Activated CD8-positive, alpha-beta T cell treated with anti-CD3 and anti-CD28 coated beads for 36 hours (primary cell): ENCODE measurements around the gene BMP8B. TPM values are rescaled to one million over a fixed set of nuclear protein-coding genes. Genes with fewer than 3 reads are reported as not detected.
A peak's percentile ranks its signal among the peaks of the same experiment; 100 is the strongest.

ENCODE experiments used
- ATAC-seq: fragments of 200-7000 bp; cut with Tn5 transposase; one replicate; pipeline ENCODE4 v1.10.0; 2021; ENCODE audit warnings: mild to moderate bottlenecking, moderate library complexity
- CTCF ChIA-PET: fragments of 350-600 bp; sonication (Branson Sonifier 250); formaldehyde crosslinking; loops from one replicate; lab custom pipeline; 2021; ENCODE audit warnings: antibody characterized with exemption; lab: Charles Lee
- POLR2A ChIA-PET: fragments of 350-600 bp; sonication (Branson Sonifier 250); formaldehyde crosslinking; loops from one replicate; lab custom pipeline; 2021; ENCODE audit warnings: antibody characterized with exemption; lab: Charles Lee
- DNase-seq: peaks from one replicate; pipeline ENCODE4 v3.0.0-alpha.2; 2020
- H3K27ac Mint-ChIP-seq: one replicate; pipeline ENCODE4 v1.8.0; 2021; ENCODE audit warnings: mild to moderate bottlenecking, mixed read lengths
- H3K27me3 Mint-ChIP-seq: one replicate; pipeline ENCODE4 v1.8.0; 2021; ENCODE audit warnings: mixed read lengths
- H3K36me3 Mint-ChIP-seq: one replicate; pipeline ENCODE4 v1.8.0; 2021; ENCODE audit warnings: low read depth, mixed read lengths
- H3K4me1 Mint-ChIP-seq: one replicate; pipeline ENCODE4 v1.8.0; 2021; ENCODE audit warnings: low read depth, mixed read lengths
- H3K4me3 Mint-ChIP-seq: one replicate; pipeline ENCODE4 v1.8.0; 2021; ENCODE audit warnings: mild to moderate bottlenecking, moderate library complexity, mixed read lengths
- H3K9me3 Mint-ChIP-seq: one replicate; pipeline ENCODE4 v1.8.0; 2021; ENCODE audit warnings: mixed read lengths
- intact Hi-C: fragments of 100-400 bp; cut with micrococcal nuclease; formaldehyde crosslinking; loops from one replicate; pipeline ENCODE4 v1.10.0; 2022
- total RNA-seq, 2 experiments: library from RNA; stranded (reverse); gene quantifications; one replicate each; pipeline ENCODE4 v1.2.3, GENCODE V29; 2021
- TF ChIP-seq, protein P1 (sequence below): fragments of 200-600 bp; IDR thresholded peaks from one replicate; pipeline ENCODE4 v1.8.0; 2022; ENCODE audit warnings: antibody characterized with exemption, mild to moderate bottlenecking

The BMP8B gene
- total RNA-seq, 2 experiments from 2014 or later, result 0.36 to 0.51 TPM

DNA sequence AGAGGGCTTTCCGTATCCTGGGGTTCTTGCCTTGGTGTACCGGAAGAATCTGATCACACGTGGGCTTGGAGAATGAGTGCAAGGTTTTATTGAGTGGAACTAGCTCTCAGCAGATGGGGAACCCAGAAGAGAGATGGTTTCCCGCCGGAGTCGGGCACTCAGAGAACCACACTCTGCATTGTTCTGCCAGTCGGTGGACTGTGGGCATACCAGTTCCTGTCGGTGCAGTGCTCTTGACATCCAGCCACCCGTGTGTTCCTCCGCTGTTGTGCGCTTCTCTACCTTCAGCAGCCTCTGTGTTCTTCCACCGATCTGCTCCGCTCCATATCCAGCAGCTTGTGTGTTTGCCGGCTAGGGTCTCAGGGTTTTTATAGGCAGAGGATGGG is 60.7 kb downstream of the BMP8B start:
- POLR2A ChIA-PET, result no interaction called here
- no peak for DNase-seq
- ATAC-seq, result no peak
- Mint-ChIP-seq H3K4me1 (peaks cover 9% of the 10 kb centered on the region), H3K4me3 (no peak overlapping the region), H3K27me3 (peaks cover 57% of the 10 kb centered on the region), H3K9me3 (no peaks in the 10 kb centered on the region), H3K36me3 (no peaks in the 10 kb centered on the region), H3K27ac (no peak overlapping the region)
- TF ChIP-seq, protein P1, sequence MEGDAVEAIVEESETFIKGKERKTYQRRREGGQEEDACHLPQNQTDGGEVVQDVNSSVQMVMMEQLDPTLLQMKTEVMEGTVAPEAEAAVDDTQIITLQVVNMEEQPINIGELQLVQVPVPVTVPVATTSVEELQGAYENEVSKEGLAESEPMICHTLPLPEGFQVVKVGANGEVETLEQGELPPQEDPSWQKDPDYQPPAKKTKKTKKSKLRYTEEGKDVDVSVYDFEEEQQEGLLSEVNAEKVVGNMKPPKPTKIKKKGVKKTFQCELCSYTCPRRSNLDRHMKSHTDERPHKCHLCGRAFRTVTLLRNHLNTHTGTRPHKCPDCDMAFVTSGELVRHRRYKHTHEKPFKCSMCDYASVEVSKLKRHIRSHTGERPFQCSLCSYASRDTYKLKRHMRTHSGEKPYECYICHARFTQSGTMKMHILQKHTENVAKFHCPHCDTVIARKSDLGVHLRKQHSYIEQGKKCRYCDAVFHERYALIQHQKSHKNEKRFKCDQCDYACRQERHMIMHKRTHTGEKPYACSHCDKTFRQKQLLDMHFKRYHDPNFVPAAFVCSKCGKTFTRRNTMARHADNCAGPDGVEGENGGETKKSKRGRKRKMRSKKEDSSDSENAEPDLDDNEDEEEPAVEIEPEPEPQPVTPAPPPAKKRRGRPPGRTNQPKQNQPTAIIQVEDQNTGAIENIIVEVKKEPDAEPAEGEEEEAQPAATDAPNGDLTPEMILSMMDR, result no peak
- intact Hi-C loops, result no loop called here
- CTCF ChIA-PET, result interaction anchor here (1.3 to 1.5 kb wide), 2 partner anchors 69 to 122 kb away, joined by 3 to 6 read pairs; no protein-coding TSS in a partner anchor

- TF ChIP-seq, protein P1, result no peak
- peaks cover 54% of the 10 kb centered on the region for H3K27me3 Mint-ChIP-seq
- peaks cover 9% of the 10 kb centered on the region for H3K4me1 Mint-ChIP-seq
- ATAC-seq (peak; percentile 20), DNase-seq (no peak)
- intact Hi-C loops, result no loop called here
- no peak overlapping the region for H3K27ac Mint-ChIP-seq
- ChIA-PET CTCF (interaction anchor here (1.0 to 1.5 kb wide), 3 partner anchors 13 to 121 kb away, joined by 3 to 6 read pairs (median 3); no protein-coding TSS in a partner anchor), POLR2A (no interaction called here)
- no peaks in the 10 kb centered on the region for H3K36me3 Mint-ChIP-seq
- H3K9me3 Mint-ChIP-seq, result no peaks in the 10 kb centered on the region
- H3K4me3 Mint-ChIP-seq, result no peak overlapping the region
Measured at GRCh38 chr1:39727221-39727931, 61.3 kb downstream of the BMP8B start.

GRCh38 chr1:39726600-39726999 is 62.1 kb downstream of the BMP8B start:
- Mint-ChIP-seq H3K36me3 (no peaks in the 10 kb centered on the region), H3K27ac (no peak overlapping the region), H3K4me1 (peaks cover 9% of the 10 kb centered on the region), H3K4me3 (no peak overlapping the region), H3K9me3 (no peaks in the 10 kb centered on the region), H3K27me3 (peaks cover 58% of the 10 kb centered on the region)
- ATAC-seq, result no peak
- intact Hi-C loops, result no loop called here
- DNase-seq, result no peak
- ChIA-PET CTCF (interaction anchor here (1.0 to 3.0 kb wide), 4 partner anchors 13 to 120 kb away, joined by 3 to 14 read pairs (median 8); no protein-coding TSS in a partner anchor), POLR2A (no interaction called here)
- TF ChIP-seq, protein P1, result no peak

DNA sequence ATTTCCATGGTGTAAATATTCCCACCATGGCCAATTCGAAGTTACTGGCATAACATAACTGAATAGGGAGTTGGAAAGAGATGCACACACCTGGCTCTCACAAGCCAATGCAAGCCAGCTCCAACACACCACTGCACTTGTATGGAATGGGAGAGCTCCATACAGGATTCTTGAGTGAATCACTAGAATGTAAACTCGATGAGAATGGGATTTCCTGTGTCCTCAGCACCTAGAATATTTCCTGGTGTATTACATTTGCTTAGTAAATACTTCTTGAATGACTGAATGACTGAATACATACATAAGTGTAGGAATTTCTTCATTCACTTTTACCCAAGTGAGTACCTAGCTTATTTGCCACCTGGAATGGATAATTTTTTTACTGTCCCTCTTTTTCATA is 66.2 kb downstream of the BMP8B start:
- ATAC-seq (no peak), DNase-seq (no peak)
- intact Hi-C loops, result loop anchor here (5.0 kb wide), 2 partner anchors 55 to 115 kb away; no protein-coding TSS in a partner anchor
- Mint-ChIP-seq H3K27ac (no peak overlapping the region), H3K4me3 (no peak overlapping the region), H3K27me3 (peaks cover 40% of the 10 kb centered on the region), H3K4me1 (peaks cover 4% of the 10 kb centered on the region), H3K9me3 (no peaks in the 10 kb centered on the region), H3K36me3 (no peaks in the 10 kb centered on the region)
- ChIA-PET POLR2A (no interaction called here), CTCF (interaction anchor here (0.8 to 1.3 kb wide), 3 partner anchors 78 to 116 kb away, joined by 3 to 4 read pairs (median 4); no protein-coding TSS in a partner anchor)
- TF ChIP-seq, protein P1, result no peak

DNA sequence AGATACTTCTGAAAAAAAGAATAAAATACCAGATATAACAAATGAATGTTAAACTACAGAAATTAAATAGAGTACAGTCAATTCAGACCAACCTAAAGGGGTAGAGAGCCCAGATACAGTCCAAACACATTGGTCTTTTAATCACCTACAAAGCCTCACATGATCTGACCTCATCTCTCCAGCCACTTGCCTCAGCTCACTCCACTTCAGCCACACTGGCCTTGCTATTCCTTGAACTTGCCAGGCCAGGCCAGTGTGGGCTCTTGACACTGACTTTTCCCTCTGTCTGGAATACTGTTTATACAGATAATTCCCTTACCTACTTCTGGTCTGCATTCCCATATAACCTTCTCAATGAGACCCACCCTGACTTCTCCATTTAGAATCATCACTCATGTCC is 67.0 kb downstream of the BMP8B start:
- H3K4me3 Mint-ChIP-seq, result no peak overlapping the region
- H3K36me3 Mint-ChIP-seq, result no peaks in the 10 kb centered on the region
- ATAC-seq, result no peak
- intact Hi-C loops, result loop anchor here (5.0 kb wide), 2 partner anchors 54 to 114 kb away; no protein-coding TSS in a partner anchor
- no peak for DNase-seq
- no peaks in the 10 kb centered on the region for H3K4me1 Mint-ChIP-seq
- no peak overlapping the region for H3K27ac Mint-ChIP-seq
- POLR2A ChIA-PET, result no interaction called here
- CTCF ChIA-PET, result interaction anchor here (1.0 to 4.3 kb wide), 4 partner anchors 63 to 115 kb away, joined by 3 to 58 read pairs (median 22); no protein-coding TSS in a partner anchor
- TF ChIP-seq, protein P1, result no peak
- no peaks in the 10 kb centered on the region for H3K9me3 Mint-ChIP-seq
- peaks cover 41% of the 10 kb centered on the region for H3K27me3 Mint-ChIP-seq
